OCI-LY7 (cell line): ENCODE data around the gene TNIK. TPM values are rescaled to one million over a fixed set of nuclear protein-coding genes. Genes with fewer than 3 reads are reported as not detected.

Source experiments
- BruUV-seq: library from RNA; stranded (reverse); fragments of 400-500 nt; replicated peaks from 2 replicates; lab custom pipeline; 2021; lab: Mats Ljungman, UMichigan
- CTCF ChIA-PET: fragments of 300-600 bp; sonication (Branson Sonifier 250); formaldehyde crosslinking; loops from one replicate; lab custom pipeline; 2022; ENCODE audit warnings: antibody characterized with exemption; ENCODE audit not compliant: unreplicated experiment; lab: Charles Lee
- POLR2A ChIA-PET: fragments of 300-600 bp; sonication (Branson Sonifier 250); formaldehyde crosslinking; loops from one replicate; lab custom pipeline; 2022; ENCODE audit warnings: antibody characterized with exemption; lab: Charles Lee
- DNase-seq: peaks from one replicate; pipeline ENCODE4 v3.0.0-alpha.2; 2015; ENCODE audit warnings: low spot score
- H2AFZ ChIP-seq: fragments of 200-600 bp; sonication (generic), shearing (Covaris generic); 2 replicates; pipeline ENCODE4 v1.6.1; 2014; ENCODE audit warnings: mild to moderate bottlenecking, antibody characterized with exemption, low read length, moderate library complexity
- H3K27ac ChIP-seq: fragments of 200-600 bp; sonication (generic); 2 replicates; pipeline ENCODE4 v1.5.1; 2014; ENCODE audit warnings: mixed run types, low read depth, mild to moderate bottlenecking, moderate library complexity, low read length, inconsistent platforms; ENCODE audit not compliant: poor library complexity, severe bottlenecking
- H3K36me3 ChIP-seq: fragments of 200-600 bp; sonication (generic); 2 replicates; pipeline ENCODE4 v1.6.1; 2014; ENCODE audit warnings: mild to moderate bottlenecking, antibody characterized with exemption, low read length, moderate library complexity, mixed read lengths; ENCODE audit not compliant: insufficient read depth
- H3K4me1 ChIP-seq: fragments of 200-600 bp; sonication (generic); 2 replicates; pipeline ENCODE4 v1.5.1; 2014; ENCODE audit warnings: mild to moderate bottlenecking, low read length; ENCODE audit not compliant: insufficient read depth, poor library complexity, severe bottlenecking
- H3K4me2 ChIP-seq: fragments of 200-600 bp; sonication (generic); 2 replicates; pipeline ENCODE4 v1.6.1; 2014; ENCODE audit warnings: mild to moderate bottlenecking, low read length
- H3K4me3 ChIP-seq: fragments of 200-600 bp; sonication (generic); 2 replicates; pipeline ENCODE4 v1.5.1; 2014; ENCODE audit warnings: mild to moderate bottlenecking, low read depth, low read length; ENCODE audit not compliant: poor library complexity, severe bottlenecking
- H3K79me2 ChIP-seq: fragments of 200-600 bp; sonication (generic); 2 replicates; pipeline ENCODE4 v1.6.1; 2016; ENCODE audit warnings: low read depth, mild to moderate bottlenecking, low read length, moderate library complexity, mixed read lengths; ENCODE audit not compliant: insufficient read depth
- H3K9me2 ChIP-seq: fragments of 200-600 bp; sonication (generic); 2 replicates; pipeline ENCODE4 v1.6.1; 2016; ENCODE audit warnings: mild to moderate bottlenecking, low read length, mixed read lengths; ENCODE audit not compliant: insufficient read depth
- H3K9me3 ChIP-seq: fragments of 200-600 bp; sonication (generic); 2 replicates; pipeline ENCODE4 v1.6.1; 2014; ENCODE audit warnings: mild to moderate bottlenecking, mixed run types, low read length, mixed read lengths
- H4K20me1 ChIP-seq: fragments of 200-600 bp; sonication (generic); 2 replicates; pipeline ENCODE4 v1.6.1; 2014; ENCODE audit warnings: mild to moderate bottlenecking, antibody characterized with exemption, low read length, moderate library complexity, mixed read lengths; ENCODE audit not compliant: insufficient read depth
- EZH2phosphoT487 ChIP-seq: fragments of 200-600 bp; sonication (generic); IDR thresholded peaks from 2 replicates; pipeline ENCODE4 v1.6.1; 2018; ENCODE audit warnings: low read depth, borderline replicate concordance, mild to moderate bottlenecking, mixed run types, antibody characterized with exemption, low read length, moderate library complexity, mixed read lengths
- intact Hi-C: fragments of 100-400 bp; cut with micrococcal nuclease; formaldehyde crosslinking; loops from one replicate; pipeline ENCODE4 v1.10.0; 2022; ENCODE audit not compliant: unreplicated experiment
- total RNA-seq, 2 experiments: library from RNA; depleted of rRNA in 1 of 2; stranded (reverse); fragments of >200 nt in 1 of 2; shearing (Covaris generic) in 1 of 2; gene quantifications; 2 replicates each; pipeline ENCODE4 v1.2.3, GENCODE V29; 2014 to 2022
- TF ChIP-seq, protein P1 (sequence below): fragments of 200-600 bp; sonication (generic); conservative IDR thresholded peaks from 2 replicates; pipeline ENCODE4 v1.5.1; 2014; ENCODE audit warnings: mild to moderate bottlenecking, antibody characterized with exemption, low read length, moderate library complexity, mixed read lengths

The TNIK gene
- total RNA-seq, 2 experiments from 2014 or later: not detected

DNA sequence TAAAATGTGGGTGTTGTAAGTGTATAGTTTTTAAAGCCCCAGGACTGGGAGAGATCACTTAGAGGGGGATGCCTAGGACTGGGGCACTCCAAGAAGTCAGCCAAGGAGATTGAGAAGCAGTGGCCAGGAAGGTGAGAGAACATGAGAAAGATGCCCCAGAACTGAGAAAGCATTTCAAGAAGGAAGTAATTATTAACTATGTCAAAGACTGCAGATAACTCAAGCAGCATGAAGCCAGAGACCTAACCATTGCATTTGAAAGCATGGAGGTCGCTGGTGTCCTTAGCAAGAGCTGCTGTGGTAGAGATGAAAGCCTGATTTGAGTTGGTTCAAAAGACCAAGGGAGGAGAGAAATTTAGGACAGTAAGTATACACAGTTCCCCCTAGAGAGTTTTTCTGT, 403.1 kb downstream of the TNIK start:
- Histone ChIP-seq H2AFZ (no peak overlapping the region), H3K36me3 (no peaks in the 10 kb centered on the region), H3K27ac (no peak overlapping the region), H3K4me1 (no peaks in the 10 kb centered on the region), H3K4me3 (no peak overlapping the region), H3K79me2 (no peaks in the 10 kb centered on the region), H3K4me2 (no peak overlapping the region), H3K9me3 (no peaks in the 10 kb centered on the region), H3K9me2 (no peaks in the 10 kb centered on the region), H4K20me1 (no peaks in the 10 kb centered on the region)
- ChIA-PET CTCF (no interaction called here), POLR2A (interaction anchor here (0.7 kb wide), 1 partner anchor 1565 kb away, joined by 3 read pairs; no protein-coding TSS in a partner anchor)
- intact Hi-C loops: no loop called here
- DNase-seq: no peak
- BruUV-seq: no TSS peak
- no peak for TF ChIP-seq EZH2phosphoT487
- TF ChIP-seq, protein P1, sequence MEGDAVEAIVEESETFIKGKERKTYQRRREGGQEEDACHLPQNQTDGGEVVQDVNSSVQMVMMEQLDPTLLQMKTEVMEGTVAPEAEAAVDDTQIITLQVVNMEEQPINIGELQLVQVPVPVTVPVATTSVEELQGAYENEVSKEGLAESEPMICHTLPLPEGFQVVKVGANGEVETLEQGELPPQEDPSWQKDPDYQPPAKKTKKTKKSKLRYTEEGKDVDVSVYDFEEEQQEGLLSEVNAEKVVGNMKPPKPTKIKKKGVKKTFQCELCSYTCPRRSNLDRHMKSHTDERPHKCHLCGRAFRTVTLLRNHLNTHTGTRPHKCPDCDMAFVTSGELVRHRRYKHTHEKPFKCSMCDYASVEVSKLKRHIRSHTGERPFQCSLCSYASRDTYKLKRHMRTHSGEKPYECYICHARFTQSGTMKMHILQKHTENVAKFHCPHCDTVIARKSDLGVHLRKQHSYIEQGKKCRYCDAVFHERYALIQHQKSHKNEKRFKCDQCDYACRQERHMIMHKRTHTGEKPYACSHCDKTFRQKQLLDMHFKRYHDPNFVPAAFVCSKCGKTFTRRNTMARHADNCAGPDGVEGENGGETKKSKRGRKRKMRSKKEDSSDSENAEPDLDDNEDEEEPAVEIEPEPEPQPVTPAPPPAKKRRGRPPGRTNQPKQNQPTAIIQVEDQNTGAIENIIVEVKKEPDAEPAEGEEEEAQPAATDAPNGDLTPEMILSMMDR: no peak

DNA sequence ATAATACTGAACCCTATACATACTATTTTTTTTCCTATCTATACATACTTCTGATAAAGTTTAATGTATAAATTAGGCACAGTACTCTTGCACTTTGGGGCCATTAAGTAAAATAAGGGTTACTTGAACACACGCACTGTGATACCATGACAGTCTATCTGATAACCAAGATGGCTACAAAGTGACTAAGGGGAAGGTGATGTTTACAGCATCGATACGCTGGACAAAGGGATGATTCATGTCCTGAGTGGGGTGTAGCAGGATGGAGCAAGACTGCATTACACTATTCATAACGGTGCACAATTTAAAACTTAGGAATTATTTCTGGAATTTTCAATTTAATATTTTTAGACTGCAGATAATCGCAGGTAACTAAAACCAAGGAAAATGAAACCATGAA, 403.7 kb downstream of the TNIK start:
- ChIA-PET POLR2A (no interaction called here), CTCF (no interaction called here)
- intact Hi-C loops: no loop called here
- no peaks in the 10 kb centered on the region for H3K36me3 ChIP-seq
- no peaks in the 10 kb centered on the region for H3K4me1 ChIP-seq
- H2AFZ ChIP-seq: no peak overlapping the region
- no peaks in the 10 kb centered on the region for H3K9me3 ChIP-seq
- DNase-seq: no peak
- no peaks in the 10 kb centered on the region for H3K9me2 ChIP-seq
- no peak for TF ChIP-seq EZH2phosphoT487
- TF ChIP-seq, protein P1: no peak
- H3K4me3 ChIP-seq: no peak overlapping the region
- H4K20me1 ChIP-seq: no peaks in the 10 kb centered on the region
- H3K79me2 ChIP-seq: no peaks in the 10 kb centered on the region
- H3K27ac ChIP-seq: no peak overlapping the region
- H3K4me2 ChIP-seq: no peak overlapping the region
- no TSS peak for BruUV-seq

DNA sequence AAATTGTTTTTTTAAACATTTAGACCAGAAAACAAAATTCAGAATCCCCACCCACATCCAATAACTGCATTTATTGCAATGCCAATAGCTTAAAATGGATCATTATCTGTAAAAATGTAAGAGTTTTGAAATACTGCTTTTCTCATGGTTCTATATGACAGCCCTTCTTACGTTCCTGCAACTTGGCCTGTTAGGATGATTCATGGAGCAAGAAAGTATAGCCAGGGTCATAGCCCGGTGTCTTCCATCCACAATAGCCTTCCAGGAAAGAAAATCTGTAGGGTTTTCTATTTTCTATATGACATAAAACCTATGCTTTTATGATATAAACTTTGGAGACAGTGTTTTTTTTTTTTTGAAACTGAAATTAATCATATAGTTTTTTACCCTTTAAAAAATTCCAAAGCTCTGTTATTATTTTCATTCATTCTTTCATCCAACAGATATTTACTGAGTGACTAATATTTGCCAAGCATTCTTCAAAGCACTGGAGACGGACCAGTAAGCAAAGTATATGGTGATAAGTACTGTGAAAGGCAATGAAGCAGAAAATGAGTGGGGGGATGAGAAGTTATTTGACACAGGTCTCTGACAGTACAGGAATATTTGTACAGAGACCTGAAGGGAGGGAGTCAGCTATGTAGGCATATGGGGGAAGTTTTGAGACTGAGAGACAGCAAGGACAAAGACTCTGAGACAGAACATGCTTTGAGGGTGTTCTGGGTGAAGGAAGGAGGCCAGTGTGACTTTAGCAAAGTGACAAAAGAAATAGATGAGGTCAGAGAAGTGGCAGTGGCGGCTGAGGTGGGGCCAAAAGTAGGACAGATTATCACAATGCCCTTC, 404.6 kb downstream of the TNIK start:
- Histone ChIP-seq H2AFZ (no peak overlapping the region), H3K27ac (no peak overlapping the region), H3K9me2 (no peaks in the 10 kb centered on the region), H3K4me3 (no peak overlapping the region), H3K36me3 (no peaks in the 10 kb centered on the region), H3K9me3 (no peaks in the 10 kb centered on the region), H4K20me1 (no peaks in the 10 kb centered on the region), H3K79me2 (no peaks in the 10 kb centered on the region), H3K4me2 (no peak overlapping the region), H3K4me1 (no peaks in the 10 kb centered on the region)
- TF ChIP-seq, protein P1: no peak
- no peak for TF ChIP-seq EZH2phosphoT487
- CTCF ChIA-PET: no interaction called here
- intact Hi-C loops: no loop called here
- POLR2A ChIA-PET: interaction anchor here (0.7 kb wide), 1 partner anchor 112 kb away, joined by 3 read pairs; no protein-coding TSS in a partner anchor
- DNase-seq: no peak
- no TSS peak for BruUV-seq
